Breast epithelium (tissue), 4 donors: Measurements from ENCODE around the gene SVEP1. TPM values are rescaled to one million over a fixed set of nuclear protein-coding genes. Genes with fewer than 3 reads are reported as not detected.
A peak's percentile ranks its signal among the peaks of the same experiment; 100 is the strongest.
"Not testable (repeated sequence)": the region's sequence is repeated elsewhere in the genome, so short reads cannot be mapped to it uniquely, and the experiment has no call there.

Experiments used
- DNase-seq, 2 donors: peaks; one replicate each; pipeline ENCODE4 v3.0.0-alpha.2; 2019; ENCODE audit warnings: low spot score in 2 of 2
- H3K27ac ChIP-seq, 2 donors: fragments of 200-600 bp; sonication (generic) in 1 of 2; one replicate each; pipeline ENCODE4 v1.5.1; 2016 to 2019; ENCODE audit warnings: mild to moderate bottlenecking in 1 of 2
- H3K27me3 ChIP-seq, 2 donors: fragments of 200-600 bp; sonication (generic) in 1 of 2; one replicate each; pipeline versions ENCODE4 v1.5.1 to v1.6.0; 2017 to 2019; ENCODE audit warnings: control low read depth in 1 of 2, mild to moderate bottlenecking in 1 of 2
- H3K36me3 ChIP-seq: fragments of 200-600 bp; one replicate; pipeline ENCODE4 v1.5.1; 2019
- H3K4me1 ChIP-seq, 2 donors: fragments of 200-600 bp; sonication (generic); one replicate each; pipeline ENCODE4 v1.5.1; 2016 to 2019; ENCODE audit warnings: control low read depth in 1 of 2
- H3K4me3 ChIP-seq, 3 donors: fragments of 200-600 bp; sonication (generic); 1 replicate in 2 of 3; 2 replicates in 1 of 3; pipeline ENCODE4 v1.5.1; 2016 to 2019; ENCODE audit warnings: mild to moderate bottlenecking in 3 of 3, moderate library complexity in 2 of 3
- H3K9me3 ChIP-seq, 2 donors: fragments of 200-600 bp; sonication (generic) in 1 of 2; one replicate each; pipeline ENCODE4 v1.5.1; 2016 to 2019; ENCODE audit warnings: control low read depth in 1 of 2
- POLR2A ChIP-seq: fragments of 450-650 bp; IDR thresholded peaks from one replicate; pipeline ENCODE4 v1.6.1; 2016; ENCODE audit warnings: antibody characterized with exemption, mild to moderate bottlenecking, moderate library complexity
- POLR2AphosphoS5 ChIP-seq, 3 donors: sonication (generic); formaldehyde crosslinking; IDR thresholded peaks; one replicate each; pipeline ENCODE4 v1.6.1; 2017; ENCODE audit warnings: antibody characterized with exemption in 3 of 3
- intact Hi-C: fragments of 100-400 bp; cut with DNase I; formaldehyde crosslinking; loops from one replicate; pipeline ENCODE4 v1.15.1; 2023; ENCODE audit warnings: low total_unique reads
- total RNA-seq, 3 donors: library from RNA; depleted of rRNA; stranded (reverse); fragments of >200 nt; gene quantifications; one replicate each; pipeline ENCODE4 v1.1.0, GENCODE V29; 2016
- TF ChIP-seq, protein P1 (sequence below), 3 donors: fragments of 450-650 bp; IDR thresholded peaks; one replicate each; pipeline ENCODE4 v1.5.1; 2016 to 2017; ENCODE audit warnings: antibody characterized with exemption in 3 of 3, mild to moderate bottlenecking in 3 of 3, moderate library complexity in 3 of 3

SVEP1 gene
- total RNA-seq, 3 donors from 2014 or later = 54.6 to 158 (median 99.0) TPM

DNA sequence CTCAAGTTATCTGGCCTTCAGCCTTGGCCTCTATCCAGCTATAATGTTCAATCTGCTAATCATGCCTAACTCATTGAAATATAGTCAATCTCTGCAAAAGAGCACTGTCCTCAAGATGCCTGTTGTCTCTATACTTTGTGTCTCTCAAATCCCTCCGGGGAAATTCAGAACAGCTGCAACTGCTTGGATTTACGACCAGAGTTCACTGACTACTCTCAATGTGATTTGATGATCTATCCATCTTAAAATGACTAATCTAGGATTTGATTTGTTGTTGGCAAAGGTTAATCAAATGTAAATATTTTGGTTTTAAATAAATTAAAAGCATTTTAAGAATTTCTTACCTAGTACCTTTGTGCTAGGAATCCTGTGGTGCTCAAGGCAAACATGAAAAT is 40.9 kb downstream of the SVEP1 start:
- H3K9me3 ChIP-seq = no peaks in the 10 kb centered on the region
- no peak overlapping the region for H3K4me3 ChIP-seq
- no peaks in the 10 kb centered on the region for H3K36me3 ChIP-seq
- no peaks in the 10 kb centered on the region for H3K27me3 ChIP-seq
- TF ChIP-seq, protein P1, sequence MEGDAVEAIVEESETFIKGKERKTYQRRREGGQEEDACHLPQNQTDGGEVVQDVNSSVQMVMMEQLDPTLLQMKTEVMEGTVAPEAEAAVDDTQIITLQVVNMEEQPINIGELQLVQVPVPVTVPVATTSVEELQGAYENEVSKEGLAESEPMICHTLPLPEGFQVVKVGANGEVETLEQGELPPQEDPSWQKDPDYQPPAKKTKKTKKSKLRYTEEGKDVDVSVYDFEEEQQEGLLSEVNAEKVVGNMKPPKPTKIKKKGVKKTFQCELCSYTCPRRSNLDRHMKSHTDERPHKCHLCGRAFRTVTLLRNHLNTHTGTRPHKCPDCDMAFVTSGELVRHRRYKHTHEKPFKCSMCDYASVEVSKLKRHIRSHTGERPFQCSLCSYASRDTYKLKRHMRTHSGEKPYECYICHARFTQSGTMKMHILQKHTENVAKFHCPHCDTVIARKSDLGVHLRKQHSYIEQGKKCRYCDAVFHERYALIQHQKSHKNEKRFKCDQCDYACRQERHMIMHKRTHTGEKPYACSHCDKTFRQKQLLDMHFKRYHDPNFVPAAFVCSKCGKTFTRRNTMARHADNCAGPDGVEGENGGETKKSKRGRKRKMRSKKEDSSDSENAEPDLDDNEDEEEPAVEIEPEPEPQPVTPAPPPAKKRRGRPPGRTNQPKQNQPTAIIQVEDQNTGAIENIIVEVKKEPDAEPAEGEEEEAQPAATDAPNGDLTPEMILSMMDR (IDR thresholded peaks at IDR 0.05) = no peak
- TF ChIP-seq POLR2AphosphoS5 (IDR thresholded peaks at IDR 0.05) = no peak
- no peak for TF ChIP-seq POLR2A
- DNase-seq = no peak
- H3K27ac ChIP-seq = no peak overlapping the region
- intact Hi-C loops = no loop called here
- H3K4me1 ChIP-seq = no peaks in the 10 kb centered on the region

DNA sequence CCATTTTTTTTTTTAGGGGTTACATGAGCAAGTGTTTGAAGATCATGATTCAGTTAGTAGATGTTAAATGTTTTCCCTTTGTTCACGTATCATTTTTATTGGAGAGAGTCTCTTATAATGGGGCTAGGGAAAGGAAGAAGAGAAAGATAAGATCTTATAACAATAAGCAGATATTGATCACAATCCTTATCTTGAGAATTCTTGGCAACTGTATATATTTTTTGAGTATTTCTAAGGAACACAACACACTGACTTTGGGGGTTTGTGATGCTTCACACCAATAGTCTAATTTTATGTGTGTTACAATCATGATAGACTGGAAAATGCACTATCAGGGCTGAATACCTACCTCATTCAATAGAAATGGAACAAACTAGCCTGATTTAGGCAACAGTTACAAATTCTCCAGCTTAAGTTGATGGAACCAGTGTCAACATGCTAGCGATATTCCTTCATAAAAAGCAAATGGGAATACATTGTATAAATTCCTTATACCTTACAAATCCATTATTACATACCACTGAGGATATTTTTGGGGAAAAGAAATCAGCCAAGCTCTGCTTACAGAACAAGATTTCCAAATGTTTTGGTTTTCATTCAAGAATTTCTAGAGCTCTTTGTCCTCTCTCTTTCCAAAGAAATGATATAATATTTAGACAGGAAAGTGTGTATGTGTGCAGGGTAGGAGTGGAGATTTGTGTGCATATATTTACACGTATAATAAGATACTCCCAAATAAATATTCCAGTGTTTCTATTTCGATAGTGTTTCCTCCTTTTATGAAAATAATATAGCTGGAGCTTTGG is 41.5 kb downstream of the SVEP1 start:
- Histone ChIP-seq H3K4me1 (no peaks in the 10 kb centered on the region), H3K27me3 (no peaks in the 10 kb centered on the region), H3K27ac (peak overlapping the region in 1 of 2 donors; percentile 34), H3K4me3 (no peak overlapping the region), H3K36me3 (no peaks in the 10 kb centered on the region), H3K9me3 (no peaks in the 10 kb centered on the region)
- intact Hi-C loops = no loop called here
- TF ChIP-seq, protein P1 (IDR thresholded peaks at IDR 0.05) = no peak
- TF ChIP-seq POLR2AphosphoS5 (IDR thresholded peaks at IDR 0.05) (no peak), POLR2A (no peak)
- no peak for DNase-seq

DNA sequence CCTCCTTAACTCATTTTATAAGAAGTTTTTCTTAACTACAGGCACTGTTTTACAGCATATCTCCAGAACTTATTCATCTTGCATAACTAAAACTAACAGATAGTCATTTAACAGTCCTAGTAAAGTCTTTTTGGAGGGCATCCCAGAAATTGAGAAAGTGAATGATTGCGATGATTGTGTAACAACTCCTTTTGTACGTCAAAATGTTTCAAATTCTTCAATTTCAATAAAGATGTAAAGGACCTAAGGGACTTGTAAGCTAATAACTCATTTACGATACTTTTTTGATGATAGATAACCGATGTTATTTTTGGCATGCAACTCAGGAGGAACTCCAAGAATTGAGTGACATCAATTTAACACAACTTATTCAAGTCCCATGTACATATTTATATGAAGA is 42.7 kb downstream of the SVEP1 start:
- Histone ChIP-seq H3K27ac (no peak overlapping the region), H3K27me3 (no peaks in the 10 kb centered on the region), H3K9me3 (no peaks in the 10 kb centered on the region), H3K4me3 (no peak overlapping the region), H3K4me1 (no peaks in the 10 kb centered on the region), H3K36me3 (no peaks in the 10 kb centered on the region)
- DNase-seq = no peak
- intact Hi-C loops = no loop called here
- peak in 1 of 3 donors; percentile 11 for TF ChIP-seq POLR2AphosphoS5 (IDR thresholded peaks at IDR 0.05)
- no peak for TF ChIP-seq POLR2A

DNA sequence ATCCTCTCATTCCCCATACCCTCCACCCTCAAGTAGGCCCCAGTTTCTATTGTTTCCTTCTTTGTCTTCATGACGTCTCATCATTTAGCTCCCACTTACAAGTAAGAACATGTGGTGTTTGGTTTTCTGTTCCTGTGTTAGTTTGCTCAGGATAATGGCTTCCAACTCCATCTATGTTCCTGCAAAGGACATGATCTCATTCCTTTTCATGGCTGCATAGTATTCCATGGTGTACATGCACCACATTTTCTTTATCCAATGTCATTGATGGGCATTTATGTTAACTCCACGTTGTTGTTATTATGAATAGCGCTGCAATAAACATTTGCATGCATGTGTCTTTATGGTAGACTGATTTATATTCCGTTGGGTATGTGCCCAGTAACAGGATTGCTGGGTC is 45.4 kb downstream of the SVEP1 start:
- not testable (repeated sequence) for H3K4me1 ChIP-seq

DNA sequence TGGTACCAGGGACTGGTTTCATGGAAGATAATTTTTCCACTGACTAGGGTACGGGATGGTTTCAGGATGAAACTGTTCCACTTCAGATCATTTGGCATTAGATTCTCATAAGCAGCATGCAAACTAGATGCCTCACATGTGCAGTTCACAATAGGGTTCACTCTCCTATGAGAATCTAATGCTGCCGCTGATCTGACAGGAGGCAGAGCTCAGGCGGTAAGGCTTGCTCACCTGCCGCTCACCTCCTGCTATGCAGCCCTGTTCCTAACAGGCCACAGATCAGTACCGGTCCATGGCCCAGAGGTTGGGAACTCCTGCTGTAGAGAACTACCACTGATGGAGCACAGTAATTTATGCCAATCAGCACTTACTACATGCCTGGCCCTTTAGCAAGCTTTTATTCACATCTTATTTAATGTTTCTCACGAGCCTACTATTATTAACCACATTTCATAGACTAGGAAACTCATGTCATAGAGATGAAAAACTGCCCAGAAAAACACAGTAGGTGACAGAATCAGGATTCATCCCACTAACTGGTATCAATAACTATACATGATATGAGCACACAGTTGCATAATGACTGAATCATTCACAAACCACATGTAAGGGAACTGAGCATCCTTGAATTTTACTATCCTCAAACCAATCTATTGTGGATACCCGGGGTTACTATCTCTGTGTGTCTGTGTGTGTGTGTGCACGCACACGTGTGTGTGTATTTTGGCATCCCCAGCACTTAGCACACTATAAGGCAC is 46.5 kb downstream of the SVEP1 start:
- intact Hi-C loops = no loop called here
- no peak overlapping the region for H3K4me3 ChIP-seq
- no peaks in the 10 kb centered on the region for H3K36me3 ChIP-seq
- H3K27ac ChIP-seq = no peak overlapping the region
- H3K9me3 ChIP-seq = no peaks in the 10 kb centered on the region
- no peak for TF ChIP-seq POLR2AphosphoS5 (IDR thresholded peaks at IDR 0.05)
- no peak for TF ChIP-seq POLR2A
- TF ChIP-seq, protein P1 (IDR thresholded peaks at IDR 0.05) = no peak
- no peaks in the 10 kb centered on the region for H3K27me3 ChIP-seq
- H3K4me1 ChIP-seq = no peaks in the 10 kb centered on the region
- DNase-seq = no peak

More for the DNA sequence above, 45.4 kb downstream of the SVEP1 start:
- H3K27ac ChIP-seq, H3K27me3 ChIP-seq, H3K36me3 ChIP-seq, intact Hi-C loops, DNase-seq, H3K4me3 ChIP-seq, H3K9me3 ChIP-seq: not testable (repeated sequence)

DNA sequence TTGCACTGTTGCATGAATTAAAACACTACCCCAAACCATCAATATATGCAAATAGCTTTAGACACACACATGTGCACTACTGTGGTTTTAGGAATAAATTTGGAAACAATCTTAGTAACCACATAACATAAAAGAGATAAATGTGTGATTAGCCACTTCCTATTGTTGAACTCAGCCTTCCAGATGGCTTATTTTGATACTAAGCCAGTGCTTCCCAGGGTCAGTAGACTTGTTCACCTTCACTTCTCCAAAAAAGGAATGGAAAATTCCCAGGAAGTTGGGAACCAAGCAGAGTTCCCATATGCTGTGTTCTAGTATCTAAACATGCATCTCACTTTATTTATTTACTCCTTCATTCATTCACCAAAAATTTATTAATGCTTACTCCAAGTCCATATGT is 47.8 kb downstream of the SVEP1 start:
- H3K9me3 ChIP-seq = no peaks in the 10 kb centered on the region
- DNase-seq = no peak
- no peaks in the 10 kb centered on the region for H3K4me1 ChIP-seq
- TF ChIP-seq POLR2A (no peak), POLR2AphosphoS5 (IDR thresholded peaks at IDR 0.05) (no peak)
- TF ChIP-seq, protein P1 (IDR thresholded peaks at IDR 0.05) = no peak
- no peaks in the 10 kb centered on the region for H3K36me3 ChIP-seq
- H3K27ac ChIP-seq = no peak overlapping the region
- H3K27me3 ChIP-seq = no peaks in the 10 kb centered on the region
- intact Hi-C loops = no loop called here
- H3K4me3 ChIP-seq = no peak overlapping the region

DNA sequence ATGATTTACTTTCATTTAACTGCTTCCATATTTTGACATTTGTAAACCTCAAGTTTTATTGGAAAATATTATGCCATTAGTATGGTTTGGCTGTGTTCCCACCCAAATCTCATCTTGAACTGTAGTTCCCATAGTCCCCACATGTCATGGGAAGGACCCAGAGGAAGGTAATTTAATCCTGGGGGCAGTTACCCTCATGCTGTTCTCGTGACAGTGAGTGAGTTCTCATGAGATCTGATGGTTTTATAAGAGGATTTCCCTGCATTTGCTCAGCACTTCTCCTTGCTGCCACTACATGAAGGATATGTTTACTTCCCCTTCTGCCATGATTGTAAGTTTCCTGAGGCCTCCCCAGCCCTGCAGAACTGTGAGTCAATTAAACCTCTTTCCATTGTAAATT is 48.3 kb downstream of the SVEP1 start:
- intact Hi-C loops, DNase-seq, H3K27ac ChIP-seq: not testable (repeated sequence)

More for the DNA sequence above, 48.3 kb downstream of the SVEP1 start:
- H3K9me3 ChIP-seq, H3K36me3 ChIP-seq, H3K27me3 ChIP-seq, H3K4me1 ChIP-seq, H3K4me3 ChIP-seq: not testable (repeated sequence)
